GM06990 (cell line): ENCODE data around the gene CRYZ.

Experiments
- DNase-seq: peaks from one replicate; pipeline ENCODE4 v3.0.0-alpha.2; 2011; ENCODE audit not compliant: insufficient read length; ENCODE audit errors: extremely low read depth
- H3K27me3 ChIP-seq: replicated peaks from 2 replicates; pipeline ENCODE4 v1.6.0; 2011; ENCODE audit warnings: low read length; ENCODE audit not compliant: control insufficient read depth, insufficient read depth
- H3K36me3 ChIP-seq: 2 replicates; pipeline ENCODE4 v1.5.1; 2011; ENCODE audit warnings: low read length; ENCODE audit not compliant: control insufficient read depth, insufficient read depth
- H3K4me3 ChIP-seq: replicated peaks from 2 replicates; pipeline ENCODE4 v1.5.1; 2011; ENCODE audit warnings: low read depth, mild to moderate bottlenecking, control low read depth, low read length
- TF ChIP-seq, protein P1 (sequence below): IDR thresholded peaks from 2 replicates; pipeline ENCODE4 v1.5.1; 2011; ENCODE audit warnings: low read length, control low read depth, mild to moderate bottlenecking, inconsistent platforms; ENCODE audit not compliant: insufficient read depth, poor library complexity, severe bottlenecking

The CRYZ gene

GRCh38 chr1:74697832-74698231, 35.0 kb downstream of the CRYZ start:
- Histone ChIP-seq H3K4me3 (no peak overlapping the region), H3K27me3 (no peaks in the 10 kb centered on the region), H3K36me3 (no peaks in the 10 kb centered on the region)
- TF ChIP-seq, protein P1, sequence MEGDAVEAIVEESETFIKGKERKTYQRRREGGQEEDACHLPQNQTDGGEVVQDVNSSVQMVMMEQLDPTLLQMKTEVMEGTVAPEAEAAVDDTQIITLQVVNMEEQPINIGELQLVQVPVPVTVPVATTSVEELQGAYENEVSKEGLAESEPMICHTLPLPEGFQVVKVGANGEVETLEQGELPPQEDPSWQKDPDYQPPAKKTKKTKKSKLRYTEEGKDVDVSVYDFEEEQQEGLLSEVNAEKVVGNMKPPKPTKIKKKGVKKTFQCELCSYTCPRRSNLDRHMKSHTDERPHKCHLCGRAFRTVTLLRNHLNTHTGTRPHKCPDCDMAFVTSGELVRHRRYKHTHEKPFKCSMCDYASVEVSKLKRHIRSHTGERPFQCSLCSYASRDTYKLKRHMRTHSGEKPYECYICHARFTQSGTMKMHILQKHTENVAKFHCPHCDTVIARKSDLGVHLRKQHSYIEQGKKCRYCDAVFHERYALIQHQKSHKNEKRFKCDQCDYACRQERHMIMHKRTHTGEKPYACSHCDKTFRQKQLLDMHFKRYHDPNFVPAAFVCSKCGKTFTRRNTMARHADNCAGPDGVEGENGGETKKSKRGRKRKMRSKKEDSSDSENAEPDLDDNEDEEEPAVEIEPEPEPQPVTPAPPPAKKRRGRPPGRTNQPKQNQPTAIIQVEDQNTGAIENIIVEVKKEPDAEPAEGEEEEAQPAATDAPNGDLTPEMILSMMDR: no peak
- no peak for DNase-seq

DNA sequence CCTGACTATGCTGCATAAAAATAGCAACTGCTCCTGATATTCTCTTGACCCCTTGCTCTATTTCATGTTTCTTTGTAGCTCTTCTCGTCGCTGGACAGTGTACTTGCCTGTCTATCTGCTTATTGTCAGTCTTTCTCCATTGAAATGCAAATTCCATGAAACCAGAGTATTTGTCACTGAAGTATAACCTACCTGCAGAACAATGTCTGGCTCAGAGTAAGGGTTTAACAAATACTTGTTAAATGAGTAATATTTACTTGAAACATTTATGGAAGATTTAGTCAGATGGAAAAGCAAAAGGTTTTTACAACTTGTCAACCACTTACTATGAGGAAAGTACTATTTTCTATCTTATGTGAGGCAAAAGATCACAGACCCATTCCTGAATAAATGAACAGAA, 39.4 kb downstream of the CRYZ start:
- Histone ChIP-seq H3K4me3 (no peak overlapping the region), H3K27me3 (no peaks in the 10 kb centered on the region), H3K36me3 (no peaks in the 10 kb centered on the region)
- TF ChIP-seq, protein P1: no peak
- no peak for DNase-seq

DNA sequence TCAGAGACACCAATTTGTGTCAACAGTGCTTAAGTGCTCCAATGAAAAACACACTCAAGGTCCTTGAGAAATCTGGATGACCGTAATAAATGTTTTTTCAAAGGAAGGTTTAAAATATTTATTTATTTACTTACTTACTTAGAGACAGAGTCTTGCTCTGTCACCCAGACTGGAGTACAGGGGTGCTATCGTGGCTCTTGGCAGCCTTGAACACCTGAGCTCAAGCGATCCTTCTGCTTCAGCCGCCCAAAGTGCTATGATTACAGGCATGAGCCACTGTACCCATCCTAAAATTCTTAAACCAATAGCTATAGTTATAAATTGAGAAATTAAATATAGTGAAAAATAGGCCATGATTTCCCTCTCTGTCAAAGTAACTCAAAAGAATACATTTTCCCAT, 41.9 kb downstream of the CRYZ start:
- H3K27me3 ChIP-seq: no peaks in the 10 kb centered on the region
- no peak overlapping the region for H3K4me3 ChIP-seq
- DNase-seq: no peak
- no peaks in the 10 kb centered on the region for H3K36me3 ChIP-seq
- TF ChIP-seq, protein P1: no peak

- no peaks in the 10 kb centered on the region for H3K36me3 ChIP-seq
- TF ChIP-seq, protein P1: no peak
- H3K4me3 ChIP-seq: no peak overlapping the region
- H3K27me3 ChIP-seq: no peaks in the 10 kb centered on the region
- no peak for DNase-seq
Measured at GRCh38 chr1:74690364-74690696, 42.5 kb downstream of the CRYZ start.

DNA sequence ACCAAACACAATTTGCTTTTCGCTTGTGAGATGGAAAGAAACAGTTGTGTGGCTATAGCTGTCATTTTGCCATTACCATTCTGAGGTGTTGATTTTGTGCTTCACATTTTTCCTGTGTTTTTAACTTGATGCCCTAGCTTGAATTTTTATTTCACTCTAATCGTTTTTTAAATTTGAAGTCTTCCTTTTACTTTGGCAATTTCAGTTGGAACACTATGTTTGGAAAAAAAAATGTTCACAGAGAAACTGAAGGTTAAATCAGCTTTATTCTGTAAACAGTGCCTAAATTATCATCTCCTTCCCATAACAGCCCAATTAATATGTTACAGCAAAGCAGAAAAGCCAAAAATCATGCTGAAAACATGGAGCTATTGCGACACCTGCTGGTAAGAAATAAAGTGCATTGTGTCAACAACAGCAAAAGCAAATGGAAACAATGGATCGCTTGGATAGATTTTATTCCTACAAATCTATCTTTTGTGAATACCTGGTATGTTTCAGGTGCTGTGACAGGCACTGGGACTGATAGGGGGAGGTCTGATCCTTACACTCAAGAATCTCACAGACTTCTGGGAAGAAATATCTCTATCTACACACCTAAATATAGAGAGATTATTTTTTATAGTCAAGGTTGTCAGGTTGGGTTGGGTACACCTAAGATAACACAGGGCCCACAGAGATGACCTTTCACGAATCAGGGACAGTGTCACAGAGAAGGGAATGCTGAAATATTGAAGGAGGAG, 43.1 kb downstream of the CRYZ start:
- TF ChIP-seq, protein P1: peak; percentile 59
- Histone ChIP-seq H3K27me3 (no peaks in the 10 kb centered on the region), H3K4me3 (no peak overlapping the region), H3K36me3 (no peaks in the 10 kb centered on the region)
- no peak for DNase-seq

DNA sequence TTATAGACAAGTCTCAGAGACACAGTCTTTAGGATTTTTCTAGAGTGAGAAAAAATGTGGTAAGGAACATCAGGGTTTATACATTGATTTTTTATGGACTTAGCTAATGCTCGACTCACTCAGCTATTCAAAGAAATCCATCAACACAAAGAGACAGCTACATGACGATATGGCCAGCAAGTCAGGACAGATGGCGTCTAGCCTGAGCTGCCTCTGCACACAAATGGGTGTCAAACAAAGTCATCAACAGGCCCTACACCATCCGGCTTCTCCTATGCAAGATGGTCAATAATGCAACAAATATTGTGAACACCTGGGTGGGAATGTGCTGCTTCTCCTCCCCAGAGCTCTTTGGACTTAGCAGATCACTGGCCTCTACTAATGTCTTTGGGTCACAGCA, 45.9 kb downstream of the CRYZ start:
- no peaks in the 10 kb centered on the region for H3K27me3 ChIP-seq
- no peak overlapping the region for H3K4me3 ChIP-seq
- DNase-seq: no peak
- H3K36me3 ChIP-seq: no peaks in the 10 kb centered on the region
- TF ChIP-seq, protein P1: no peak
